Stimulated activated CD8-positive, alpha-beta memory T cell treated with anti-CD3 and anti-CD28 coated beads, Interleukin-7, amount 100 ng/mL, for 4 hours (primary cell): ENCODE results near the gene KCNK18.
A peak's percentile ranks its signal among the peaks of the same experiment; 100 is the strongest.

Experiments used
- DNase-seq, 2 donors: peaks; one replicate each; pipeline ENCODE4 v3.0.0-alpha.2; 2020; ENCODE audit warnings: low read depth in 2 of 2

KCNK18 gene

DNA sequence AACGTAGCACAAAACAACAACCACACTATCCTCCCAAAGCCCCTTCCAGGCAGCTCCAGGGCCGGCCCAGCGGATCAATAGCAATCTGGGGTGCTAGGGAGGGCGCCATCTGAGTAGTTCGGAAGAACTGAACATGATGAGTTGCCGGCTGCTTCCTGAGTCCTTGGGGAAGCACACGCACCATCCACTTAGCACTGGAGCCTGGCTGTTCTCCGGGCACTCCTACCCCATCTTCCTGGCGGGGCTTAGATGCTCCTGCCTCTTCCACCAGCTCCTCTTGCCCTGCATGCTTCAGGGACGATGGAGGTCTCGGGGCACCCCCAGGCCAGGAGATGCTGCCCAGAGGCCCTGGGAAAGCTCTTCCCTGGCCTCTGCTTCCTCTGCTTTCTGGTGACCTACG, at the start of gene KCNK18:
TSS of gene KCNK18 (plus strand) at position 301 of the 400 bp plus-strand sequence. CDS start at position 301, 0 bp downstream.
- DNase-seq: no peak

DNA sequence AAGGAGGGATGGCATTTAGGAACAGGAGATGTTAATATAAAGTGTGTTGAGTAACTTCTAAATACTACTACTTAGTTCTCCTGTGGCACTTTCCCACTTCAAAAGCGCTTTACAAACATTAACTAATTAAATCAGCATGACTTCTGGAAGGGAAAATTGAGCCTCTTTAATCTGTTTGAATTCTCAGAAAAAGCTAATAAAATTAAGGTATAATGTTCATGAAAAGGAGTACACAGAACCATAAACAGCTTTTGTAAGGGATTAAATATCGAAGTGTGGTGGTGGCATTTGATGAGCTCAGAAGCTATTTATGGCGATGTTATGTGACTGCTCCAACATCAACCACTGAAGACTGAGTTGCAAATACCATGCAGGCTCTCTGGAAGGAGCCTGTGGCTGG, 49.0 kb upstream of the KCNK18 start:
- no peak for DNase-seq

GRCh38 chr10:117152668-117153067, 44.6 kb upstream of the KCNK18 start:
- no peak for DNase-seq

DNA sequence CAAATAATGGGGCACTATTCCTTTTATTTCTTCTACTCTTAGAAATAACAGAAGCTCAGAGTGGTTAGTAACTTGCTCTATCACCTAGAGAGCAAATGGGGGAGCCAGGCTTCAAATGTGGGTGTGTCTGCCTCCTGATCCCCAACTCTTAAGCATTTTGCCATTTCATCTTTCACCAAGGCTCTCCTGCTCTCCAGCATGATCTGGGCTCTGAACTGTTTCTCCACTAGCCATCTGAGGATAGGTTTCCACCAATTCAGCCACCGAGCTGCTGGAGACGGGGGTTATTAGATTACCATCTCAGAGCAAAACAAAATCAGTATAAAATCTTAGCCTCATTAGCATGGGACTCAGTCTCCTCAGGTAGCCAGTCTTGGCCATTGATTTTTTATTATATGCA, 39.0 kb upstream of the KCNK18 start:
- no peak for DNase-seq

DNA sequence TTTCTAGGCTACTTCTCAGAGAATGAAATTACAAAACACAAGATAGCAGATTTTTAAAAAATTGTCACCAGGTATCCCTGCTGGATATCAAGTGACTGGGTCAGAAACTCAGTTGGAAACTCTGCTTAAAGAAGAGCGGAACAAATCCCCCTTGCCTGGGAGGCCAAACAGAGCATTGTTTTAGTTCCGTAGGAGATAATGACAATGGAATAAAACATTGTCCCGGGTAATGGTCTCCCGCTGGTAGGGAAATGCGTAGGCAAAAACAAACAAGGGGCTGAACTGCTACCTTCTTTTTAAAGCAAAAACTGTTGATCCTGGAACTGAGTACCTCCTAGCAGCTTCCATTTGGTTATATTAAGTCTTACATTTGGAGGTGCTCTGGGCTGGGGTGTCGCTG, 37.9 kb upstream of the KCNK18 start:
- DNase-seq: no peak

GRCh38 chr10:117160567-117160966, 36.7 kb upstream of the KCNK18 start:
- DNase-seq: no peak

DNA sequence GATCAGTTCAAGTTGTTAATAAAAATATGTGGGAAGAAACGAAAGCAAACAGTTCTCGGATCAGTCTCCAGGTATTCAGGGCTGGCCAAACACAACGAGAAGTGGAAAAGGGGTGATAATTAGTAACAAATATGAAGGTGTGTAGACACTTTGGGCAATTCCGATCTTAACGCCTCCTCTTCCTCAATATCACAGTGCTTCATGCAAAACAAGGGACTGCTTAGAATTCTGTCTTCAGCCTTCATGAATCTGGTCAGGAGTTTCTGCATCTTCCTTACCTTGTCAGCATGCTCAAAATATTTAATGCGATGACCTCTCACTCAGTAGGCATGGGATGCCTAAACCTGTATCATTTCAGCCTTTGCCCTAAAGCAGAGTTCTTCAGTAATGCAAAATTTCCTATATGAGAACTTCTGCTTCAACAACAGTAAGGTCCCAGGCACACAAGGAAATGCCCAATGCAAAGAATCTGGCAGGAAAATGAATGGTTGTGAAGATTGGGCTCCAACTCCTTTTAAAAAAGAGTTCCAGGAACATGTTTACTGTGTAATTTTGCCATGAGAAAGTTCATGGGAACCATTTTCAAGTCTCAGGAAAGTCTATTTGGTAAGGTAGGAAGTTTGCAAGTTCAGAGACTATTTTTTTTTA, 35.8 kb upstream of the KCNK18 start:
- no peak for DNase-seq

DNA sequence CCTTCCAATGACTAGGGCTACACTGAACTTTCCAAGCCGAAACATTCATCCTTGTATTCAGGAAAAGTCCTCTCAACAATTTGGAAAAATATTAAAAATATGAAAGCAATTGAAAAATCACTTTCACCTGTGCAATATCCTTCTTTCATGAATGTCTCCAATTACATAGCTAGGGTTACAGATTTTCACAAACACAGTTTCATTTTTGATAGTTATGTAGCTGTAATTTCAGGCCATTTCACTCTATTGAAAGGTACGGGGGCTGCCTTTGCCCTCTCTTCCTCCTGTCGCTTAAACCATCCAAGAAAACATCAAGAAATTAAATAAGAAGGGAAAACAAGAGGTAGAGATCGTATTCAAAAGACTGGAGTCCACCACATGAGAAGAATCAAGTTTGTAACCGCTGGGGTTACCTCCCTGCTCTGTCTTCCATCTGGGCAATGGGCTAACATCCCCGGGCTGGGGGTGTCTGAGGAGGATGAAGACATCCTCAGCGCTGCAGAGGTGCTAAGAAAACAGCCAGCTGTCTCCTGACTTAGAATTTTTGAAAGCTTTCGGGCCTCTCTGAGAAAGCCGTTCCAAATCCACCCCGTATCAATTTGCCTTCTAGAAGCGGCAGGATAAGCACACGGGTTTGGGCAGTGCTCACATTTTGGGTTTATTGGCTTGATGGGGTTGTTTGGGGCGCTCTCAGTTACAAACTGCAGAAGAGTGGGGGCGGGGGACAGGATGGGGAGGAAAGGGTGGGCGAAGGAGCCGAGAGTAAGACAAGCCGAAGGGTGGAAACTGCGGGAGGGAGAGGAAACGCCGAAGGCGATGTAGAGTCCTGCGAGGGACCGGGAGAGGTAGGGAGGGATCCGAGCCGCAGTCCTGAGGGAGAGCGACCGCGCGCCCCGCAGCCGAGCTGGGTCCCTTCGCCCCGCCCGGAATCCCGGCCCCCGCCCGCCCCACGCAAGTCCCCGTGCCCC, 34.9 kb upstream of the KCNK18 start:
- DNase-seq: no peak

DNA sequence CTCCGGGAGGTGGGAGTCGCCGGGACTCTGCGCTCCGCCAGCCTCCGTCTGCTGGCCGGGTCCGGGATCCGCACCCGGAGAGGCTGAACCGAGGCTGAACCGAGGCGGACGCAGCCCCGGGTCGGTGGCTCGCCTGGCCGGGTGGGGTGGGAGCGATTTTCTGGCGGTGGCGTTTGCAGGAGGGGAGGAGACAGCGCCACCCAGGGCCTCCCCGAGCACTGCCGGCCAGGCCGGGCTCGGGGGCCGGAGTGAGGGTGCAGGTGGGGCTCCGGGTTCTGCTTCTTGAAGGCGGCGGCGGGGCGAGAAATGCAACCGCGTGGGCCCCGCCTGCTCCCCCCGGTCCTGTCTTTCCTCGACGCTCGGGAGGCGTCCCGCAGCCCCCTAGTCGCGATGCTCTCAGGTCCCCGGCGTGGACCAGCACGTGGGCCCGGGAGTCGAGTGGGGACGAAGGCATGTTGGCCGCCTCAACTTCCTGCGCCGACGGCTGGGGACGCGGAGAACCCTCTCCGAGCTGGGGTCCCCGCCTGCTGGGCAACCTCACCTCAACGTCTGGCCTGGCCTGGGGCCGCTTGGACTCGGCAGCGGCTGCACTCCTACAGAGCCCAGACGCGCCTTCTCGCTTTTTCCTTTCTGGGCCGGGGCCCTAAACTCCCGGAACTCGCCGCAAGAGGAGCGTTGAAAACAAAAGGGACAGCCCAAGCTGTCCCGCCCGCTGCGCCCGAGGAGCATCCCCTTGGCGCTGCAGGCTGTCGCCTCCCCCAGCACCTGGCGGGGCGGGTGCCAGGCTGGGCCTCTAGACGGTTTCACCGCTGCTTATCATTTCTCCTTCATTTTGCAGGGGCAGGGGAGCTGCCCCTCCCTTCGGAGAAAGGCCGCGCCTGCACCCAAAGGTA, 34.0 kb upstream of the KCNK18 start:
- no peak for DNase-seq

DNA sequence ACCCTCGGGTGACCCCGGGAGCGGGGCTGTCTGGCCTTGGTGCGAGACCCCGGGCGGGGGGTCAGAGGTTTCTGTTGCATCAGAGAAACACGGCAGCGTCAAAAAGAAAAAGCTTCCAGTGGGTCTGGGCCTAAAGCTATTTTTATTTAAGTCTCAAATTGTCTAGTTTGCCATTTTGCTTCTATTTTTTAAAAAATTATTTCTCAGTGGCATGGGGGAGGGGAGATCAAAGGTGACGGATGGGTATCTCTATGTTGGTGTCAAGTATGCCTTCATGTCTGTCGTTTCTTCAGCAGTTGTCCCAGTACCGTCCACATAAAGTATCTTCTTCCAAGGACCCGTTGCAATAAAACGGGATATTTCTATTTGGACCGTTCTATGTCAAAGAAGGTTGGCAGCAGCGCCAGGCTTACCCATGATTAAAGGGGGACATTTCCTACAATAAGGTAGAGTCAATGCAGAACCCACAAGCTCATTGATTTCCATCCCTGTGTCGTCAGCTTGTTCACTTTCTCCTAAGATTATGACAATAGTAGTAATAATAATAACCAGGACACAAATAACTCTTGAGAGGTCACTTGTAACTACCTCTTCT, 33.2 kb upstream of the KCNK18 start:
- no peak for DNase-seq

DNA sequence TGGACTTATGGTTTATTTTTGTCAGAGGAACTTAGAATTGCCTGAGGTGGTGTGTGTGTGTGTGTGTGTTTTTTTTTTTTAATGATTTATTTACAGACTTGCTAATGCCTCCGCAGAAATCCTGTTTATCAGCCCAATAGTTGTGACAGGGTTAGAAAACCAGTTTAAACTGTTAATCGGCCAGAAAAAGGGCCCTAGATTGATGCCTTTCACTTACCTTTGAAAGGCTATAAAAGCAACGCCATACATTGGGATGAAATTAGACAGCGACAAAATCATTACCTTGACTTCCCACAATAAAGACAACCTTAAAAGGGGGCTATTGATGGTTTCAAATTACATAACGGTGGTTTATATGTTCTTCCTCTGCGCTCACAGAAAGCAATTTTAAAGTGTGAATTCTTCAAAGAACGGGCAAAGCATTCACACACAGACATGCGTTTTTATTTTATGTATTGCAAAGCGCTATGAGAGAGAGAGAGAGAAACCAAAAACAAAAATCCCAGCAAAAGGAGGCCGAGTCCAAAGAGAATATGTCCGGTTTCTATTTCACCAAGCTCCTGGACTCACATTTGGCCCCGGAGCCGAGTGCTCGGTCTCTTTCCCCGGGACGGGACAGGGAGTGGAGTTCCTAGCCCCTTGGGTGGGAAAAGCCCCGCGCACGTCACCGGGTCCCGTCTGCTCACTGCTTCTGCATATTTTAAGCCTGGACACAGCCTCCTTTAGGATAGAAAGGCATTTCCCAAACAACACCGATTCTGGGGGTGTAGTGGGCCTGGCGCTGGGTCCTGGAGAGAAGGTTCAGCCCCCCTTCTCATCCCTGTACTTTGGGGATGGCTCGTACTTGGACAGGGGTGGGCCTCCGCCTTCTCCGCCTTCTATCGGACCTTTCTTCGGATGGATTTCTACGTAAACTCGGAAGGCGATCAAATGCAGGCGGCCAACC, 32.4 kb upstream of the KCNK18 start:
- no peak for DNase-seq

- no peak for DNase-seq
Measured at GRCh38 chr10:117165538-117166417, 31.5 kb upstream of the KCNK18 start.

- no peak for DNase-seq
Measured at GRCh38 chr10:117166418-117167345, 30.6 kb upstream of the KCNK18 start.

DNA sequence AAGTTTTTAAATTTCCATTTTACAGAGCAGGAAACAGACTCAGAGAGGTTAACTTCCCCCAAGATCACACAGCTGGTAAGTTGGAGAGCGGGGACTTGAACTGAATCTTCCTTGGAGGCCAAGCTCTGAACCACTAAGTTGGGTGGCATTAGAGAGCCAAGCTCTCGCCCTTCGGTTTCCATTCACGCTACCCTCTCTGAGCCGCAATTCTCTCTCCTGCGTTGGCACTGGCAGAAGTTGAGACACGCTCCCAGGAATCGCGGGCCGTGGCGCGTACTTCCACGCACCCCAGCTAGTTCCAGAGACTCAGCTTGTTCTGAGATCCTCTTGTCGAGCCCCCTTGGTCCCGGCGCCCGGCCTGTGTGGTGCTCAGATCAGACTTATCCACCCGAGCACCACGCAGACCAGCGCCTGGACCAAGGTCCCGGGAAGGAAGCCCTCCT, 29.9 kb upstream of the KCNK18 start:
- no peak for DNase-seq

DNA sequence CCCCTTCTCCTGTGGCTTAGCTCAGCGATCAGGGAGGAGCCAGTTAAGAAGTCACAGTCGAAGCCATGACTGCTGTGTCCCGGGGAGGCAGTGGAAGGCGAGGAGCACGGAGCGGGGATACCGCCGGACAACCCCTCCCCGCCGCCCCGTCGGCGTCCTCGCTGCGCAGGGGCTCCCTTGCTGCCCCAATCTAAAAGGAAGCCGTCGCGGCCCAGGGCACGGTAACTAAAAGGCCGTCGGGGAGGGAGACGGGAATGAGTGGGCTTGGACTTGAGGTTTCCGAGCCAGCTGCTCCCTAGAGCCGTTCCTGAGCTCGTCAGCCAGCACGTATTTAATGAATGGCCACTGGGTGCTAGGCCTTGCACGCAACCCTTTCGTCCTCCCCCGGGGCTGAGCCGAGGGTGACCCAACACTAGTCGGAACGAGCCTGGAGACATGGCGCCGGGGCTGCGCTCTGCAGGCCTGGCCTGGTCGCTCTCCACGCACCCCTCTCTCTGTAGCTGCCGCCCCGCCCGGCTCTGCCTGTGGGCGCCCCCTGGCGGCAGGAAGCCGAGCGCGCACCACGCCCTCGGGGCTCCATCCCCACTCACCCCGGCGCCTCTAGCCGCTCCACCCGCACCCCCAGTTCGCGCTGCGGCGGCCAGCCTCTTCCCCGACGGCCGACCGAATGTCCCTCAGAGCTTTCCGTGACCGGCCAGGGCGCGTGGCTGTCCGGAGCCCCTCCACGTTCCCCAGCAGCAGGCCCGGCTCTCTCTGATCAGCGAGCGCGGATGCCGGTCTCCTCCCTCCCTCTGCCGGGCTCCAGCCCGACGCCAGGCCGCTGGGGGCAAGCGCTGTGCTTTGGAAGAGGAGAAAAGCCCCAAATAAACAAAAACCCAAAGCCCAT, 29.3 kb upstream of the KCNK18 start:
- DNase-seq: peak in 1 of 2 donors; percentile 45

- DNase-seq: no peak
Measured at GRCh38 chr10:117168729-117169128, 28.6 kb upstream of the KCNK18 start.

DNA sequence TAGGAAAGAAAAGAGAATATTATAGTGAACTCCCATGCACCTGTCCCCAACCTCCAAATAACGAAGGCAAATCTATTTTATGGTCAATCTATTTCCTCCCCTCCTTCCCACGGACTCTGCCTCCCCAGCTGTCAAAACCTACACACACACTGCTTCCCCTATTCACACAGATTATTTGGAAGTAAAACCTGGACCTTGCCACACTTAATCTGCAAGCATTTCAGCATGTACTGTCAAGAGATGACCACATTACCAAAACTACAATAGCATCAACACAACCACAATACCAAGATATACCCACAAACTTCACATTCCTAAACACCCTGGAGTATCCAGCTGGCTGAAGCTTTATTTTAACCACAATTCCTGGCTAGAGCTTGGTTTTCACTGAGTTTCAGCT, 27.8 kb upstream of the KCNK18 start:
- DNase-seq: no peak
